ENCODE measurements around the gene GPER1.
"Not testable (repeated sequence)": the region's sequence is repeated elsewhere in the genome, so short reads cannot be mapped to it uniquely, and the experiment has no call there.

Gene GPER1

GRCh38 chr7:1115171-1116045, 27.5 kb downstream of the GPER1 start:
- not testable (repeated sequence) for FAIRE-seq; DNase-seq (ENCODE audit: insufficient read length, low spot score)

GRCh38 chr7:1116383-1117008, 28.6 kb downstream of the GPER1 start:
- DNase-seq (ENCODE audit: insufficient read length, low spot score); FAIRE-seq: not testable (repeated sequence)

GRCh38 chr7:1117321-1117928, 29.5 kb downstream of the GPER1 start:
- DNase-seq (ENCODE audit: insufficient read length, low spot score) (no peak), FAIRE-seq (no peak)

GRCh38 chr7:1119201-1119600, 31.3 kb downstream of the GPER1 start:
- no peak for DNase-seq (ENCODE audit: insufficient read length, low spot score)

GRCh38 chr7:1120791-1121190, 32.9 kb downstream of the GPER1 start:
- no peak for FAIRE-seq
- no peak for DNase-seq (ENCODE audit: insufficient read length, low spot score)

More at GRCh38 chr7:1119201-1119600, 31.3 kb downstream of the GPER1 start:
- no peak for FAIRE-seq

DNA sequence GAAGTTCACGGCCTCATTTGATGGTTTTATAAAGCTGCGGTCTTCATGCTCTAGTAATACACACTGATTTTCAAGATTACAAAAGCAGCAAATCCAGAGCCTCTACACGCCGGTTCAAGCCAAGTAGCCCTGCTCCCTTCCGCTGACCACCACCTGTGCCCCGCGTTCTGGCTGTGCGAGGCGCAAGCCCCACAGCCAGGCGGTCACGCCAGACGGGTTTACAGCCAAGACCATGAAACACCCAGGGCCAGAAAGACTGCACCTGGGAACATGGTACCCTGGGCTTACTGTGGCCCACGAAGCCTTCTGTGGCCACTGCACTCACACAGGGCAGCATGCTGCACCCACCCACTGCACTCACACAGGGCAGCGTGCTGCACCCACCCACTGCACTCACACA, 33.6 kb downstream of the GPER1 start:
- no peak for FAIRE-seq
- no peak for DNase-seq (ENCODE audit: insufficient read length, low spot score)

GRCh38 chr7:1121886-1122831, 34.2 kb downstream of the GPER1 start:
- FAIRE-seq (no peak), DNase-seq (ENCODE audit: insufficient read length, low spot score) (no peak)

- no peak for FAIRE-seq
- DNase-seq (ENCODE audit: insufficient read length, low spot score) = no peak
Measured at GRCh38 chr7:1122832-1123501, 35.1 kb downstream of the GPER1 start.

- FAIRE-seq (no peak), DNase-seq (ENCODE audit: insufficient read length, low spot score) (no peak)
Measured at GRCh38 chr7:1123715-1124114, 35.8 kb downstream of the GPER1 start.

GRCh38 chr7:1124164-1124563, 36.3 kb downstream of the GPER1 start:
- no peak for FAIRE-seq
- DNase-seq (ENCODE audit: insufficient read length, low spot score) = no peak

DNA sequence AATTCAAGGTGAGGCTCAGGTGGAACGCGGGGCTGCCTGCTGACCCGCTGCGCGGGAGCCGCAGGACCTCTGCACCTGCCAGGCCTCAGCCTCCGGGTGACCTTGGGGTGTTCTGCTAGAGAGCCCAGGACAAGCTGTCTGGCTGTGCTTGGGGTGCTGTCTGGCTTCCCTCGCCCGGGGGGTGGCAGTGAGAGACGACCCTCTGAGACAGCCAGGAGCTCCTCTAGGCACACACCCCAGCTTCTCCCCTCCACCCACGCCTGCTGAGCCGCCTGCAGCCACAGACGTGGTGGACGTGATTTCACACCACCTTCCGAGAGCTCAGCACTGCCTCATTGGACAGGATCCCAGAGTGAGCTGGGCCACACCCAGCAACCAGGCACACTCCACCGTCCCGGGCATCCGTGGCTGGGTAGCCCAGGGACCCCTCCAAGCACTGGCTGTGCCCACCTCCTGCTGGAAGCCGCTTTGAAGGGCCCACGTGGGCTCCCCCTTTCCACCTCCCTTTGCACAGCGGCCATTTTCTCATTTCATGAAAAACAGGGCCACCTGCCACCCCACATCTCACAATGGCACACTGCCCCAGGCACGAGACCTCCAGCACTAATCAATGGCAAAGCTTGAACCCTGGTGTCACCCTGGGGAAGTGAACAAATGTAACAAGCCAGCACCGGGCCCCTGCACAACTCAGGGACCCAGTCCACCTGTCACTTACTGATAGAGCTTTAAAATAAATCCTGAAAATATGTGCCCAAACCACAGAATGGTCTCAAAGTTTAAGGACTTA, 37.1 kb downstream of the GPER1 start:
- no peak for FAIRE-seq
- no peak for DNase-seq (ENCODE audit: insufficient read length, low spot score)

DNA sequence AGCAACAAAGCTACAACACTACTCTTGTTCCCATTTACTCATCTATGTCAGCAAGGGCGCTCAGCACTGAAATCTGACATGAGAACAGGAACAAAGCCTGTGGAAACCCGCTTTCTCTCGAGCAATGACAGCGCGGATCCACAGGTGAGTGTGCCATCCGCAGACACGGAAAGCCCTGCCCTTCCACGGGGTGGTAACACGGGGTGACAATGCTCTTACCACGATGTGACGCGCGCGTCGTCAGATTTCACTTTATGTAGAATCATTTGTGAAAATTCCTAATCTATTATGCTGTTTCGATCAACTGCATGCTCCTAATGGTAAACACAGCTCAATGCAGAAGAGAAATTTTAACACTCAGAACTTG, 37.7 kb downstream of the GPER1 start:
- DNase-seq (ENCODE audit: insufficient read length, low spot score) = no peak
- FAIRE-seq = no peak

DNA sequence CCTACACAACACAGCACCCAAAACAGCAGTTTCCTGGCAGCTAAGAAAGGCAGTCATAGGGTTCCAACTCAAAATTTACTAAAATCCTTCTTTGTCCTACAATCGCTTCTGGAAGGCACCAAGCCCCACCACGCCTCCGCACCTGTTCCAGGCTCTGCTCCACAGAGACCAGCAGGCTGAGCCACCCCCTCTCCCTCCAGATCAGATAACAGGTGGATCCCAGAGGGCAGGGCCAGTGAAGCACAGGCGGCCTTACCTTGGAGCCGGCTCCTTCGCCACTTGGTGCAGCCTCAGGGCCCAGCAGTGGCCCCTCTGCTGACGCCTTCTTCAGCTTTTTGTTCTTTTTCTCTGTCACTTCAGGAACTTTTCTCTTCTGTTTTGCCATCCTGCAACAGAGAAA, 39.1 kb downstream of the GPER1 start:
- FAIRE-seq = no peak

DNA sequence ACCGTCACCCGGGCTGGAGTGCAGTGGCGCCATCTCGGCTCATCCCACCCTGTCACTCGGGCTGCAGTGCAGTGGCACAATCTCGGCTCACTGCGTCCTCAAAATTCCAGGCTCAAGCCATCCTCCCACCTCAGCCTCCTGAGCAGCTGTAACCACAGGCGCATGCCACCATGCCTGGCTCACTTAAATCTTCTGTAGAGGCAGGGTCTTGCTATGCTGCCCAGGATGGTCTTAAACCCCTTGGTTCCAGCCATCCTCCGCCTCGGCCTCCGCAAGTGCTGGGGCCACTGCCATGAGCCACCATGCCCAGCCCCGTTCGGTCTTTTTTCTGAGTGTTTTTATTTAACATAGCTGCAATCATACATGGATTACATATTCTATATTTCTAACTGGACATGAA, 41.5 kb downstream of the GPER1 start:
- FAIRE-seq (no peak), DNase-seq (ENCODE audit: insufficient read length, low spot score) (no peak)

More for the DNA sequence above, 39.1 kb downstream of the GPER1 start:
- DNase-seq (ENCODE audit: insufficient read length, low spot score) = no peak

- no peak for FAIRE-seq
- no peak for DNase-seq (ENCODE audit: insufficient read length, low spot score)
Measured at GRCh38 chr7:1130021-1130990, 42.4 kb downstream of the GPER1 start.

GRCh38 chr7:1131471-1132265, 43.8 kb downstream of the GPER1 start:
- DNase-seq (ENCODE audit: insufficient read length, low spot score) = no peak
- FAIRE-seq = no peak

DNA sequence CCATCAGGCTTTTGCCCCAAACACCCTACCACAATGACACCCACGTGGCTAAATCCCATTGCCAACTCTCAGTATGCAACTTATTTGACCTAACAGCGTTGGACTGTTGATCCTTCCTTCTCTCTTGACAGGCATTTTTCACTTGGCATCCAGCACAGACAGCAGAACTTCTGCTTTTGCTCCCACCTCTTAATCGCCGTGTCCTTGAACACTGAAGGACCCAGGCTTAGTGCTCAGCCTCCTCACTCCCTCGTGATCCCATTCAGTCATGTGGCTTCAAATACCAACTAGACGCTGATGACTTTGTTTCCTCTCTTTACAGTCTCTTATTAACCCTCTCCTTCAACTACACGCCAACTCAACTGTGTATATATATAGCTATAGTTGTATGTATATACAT, 47.0 kb downstream of the GPER1 start:
- FAIRE-seq (no peak), DNase-seq (ENCODE audit: insufficient read length, low spot score) (no peak)
